Smooth muscle cell (in vitro differentiated cells): ENCODE results near the gene MYOZ3. TPM values are rescaled to one million over a fixed set of nuclear protein-coding genes. Genes with fewer than 3 reads are reported as not detected.
A peak's percentile ranks its signal among the peaks of the same experiment; 100 is the strongest.

Source experiments
- DNase-seq: peaks from one replicate; lab custom pipeline; 2025; ENCODE audit not compliant: unreplicated experiment; lab: John Stamatoyannopoulos, UW
- H2AFZ ChIP-seq: fragments of 200-600 bp; sonication (generic); 2 replicates; pipeline ENCODE4 v1.6.0; 2016; ENCODE audit warnings: antibody characterized with exemption, low read depth, mild to moderate bottlenecking
- H3F3A ChIP-seq: fragments of 200-600 bp; sonication (generic); 2 replicates; pipeline ENCODE4 v1.6.0; 2017; ENCODE audit warnings: antibody characterized with exemption, low read depth
- H3K27ac ChIP-seq: fragments of 200-600 bp; sonication (generic); 2 replicates; pipeline ENCODE4 v1.5.1; 2016; ENCODE audit warnings: low read depth, mild to moderate bottlenecking
- H3K27me3 ChIP-seq: fragments of 200-600 bp; sonication (generic); 2 replicates; pipeline ENCODE4 v1.6.1; 2016; ENCODE audit warnings: low read depth, mild to moderate bottlenecking
- H3K36me3 ChIP-seq: fragments of 200-600 bp; sonication (generic); 2 replicates; pipeline ENCODE4 v1.5.1; 2016; ENCODE audit warnings: low read depth
- H3K4me1 ChIP-seq: fragments of 200-600 bp; sonication (generic); 2 replicates; pipeline ENCODE4 v1.5.1; 2016; ENCODE audit warnings: low read depth
- H3K4me2 ChIP-seq: fragments of 200-600 bp; sonication (generic); 2 replicates; pipeline ENCODE4 v1.6.0; 2016; ENCODE audit warnings: mild to moderate bottlenecking
- H3K4me3 ChIP-seq: fragments of 200-600 bp; sonication (generic); 2 replicates; pipeline ENCODE4 v1.5.1; 2016; ENCODE audit warnings: mild to moderate bottlenecking
- H3K79me2 ChIP-seq: fragments of 200-600 bp; sonication (generic); 2 replicates; pipeline ENCODE4 v1.6.0; 2016; ENCODE audit warnings: low read depth, mild to moderate bottlenecking
- H3K9ac ChIP-seq: fragments of 200-600 bp; sonication (generic); 2 replicates; pipeline ENCODE4 v1.6.0; 2016; ENCODE audit warnings: low read depth
- H3K9me3 ChIP-seq: fragments of 200-600 bp; sonication (generic); replicated peaks from 2 replicates; pipeline ENCODE4 v1.5.1; 2016; ENCODE audit warnings: low read depth
- H4K20me1 ChIP-seq: fragments of 200-600 bp; sonication (generic); 2 replicates; pipeline ENCODE4 v1.6.0; 2016; ENCODE audit warnings: low read depth
- CTCF ChIP-seq: fragments of 200-600 bp; sonication (generic); IDR thresholded peaks from 2 replicates; pipeline ENCODE4 v1.5.1; 2017; ENCODE audit warnings: borderline replicate concordance, mild to moderate bottlenecking, antibody characterized with exemption; ENCODE audit not compliant: insufficient read depth, poor library complexity, severe bottlenecking
- WGBS: methylation state at CpG from one replicate; pipeline ENCODE4 v1.1.7; 2016; ENCODE audit warnings: low lambda C conversion rate; 5-methylcytosine and 5-hydroxymethylcytosine counted together
- polyA plus RNA-seq: library from polyadenylated mRNA; unstranded; fragments of >200 nt; fragmentation: Nextera tagmentation; extraction: Ambion mirVana; gene quantifications from 2 replicates; pipeline ENCODE4 v1.2.1, GENCODE V29; 2016
- total RNA-seq: library from RNA; depleted of rRNA; stranded (reverse); fragments of >200 nt; gene quantifications from 2 replicates; pipeline ENCODE4 v1.2.3, GENCODE V29; 2014

The MYOZ3 gene
- total and polyA plus RNA-seq, 2 experiments from 2014 or later: 6.4 to 7.9 TPM

- Histone ChIP-seq H3K27me3 (no peaks in the 10 kb centered on the region), H3K36me3 (peaks cover 4% of the 10 kb centered on the region), H3F3A (no peaks in the 10 kb centered on the region), H3K27ac (no peak overlapping the region), H3K9ac (no peak overlapping the region), H4K20me1 (peaks cover 14% of the 10 kb centered on the region), H3K9me3 (no peaks in the 10 kb centered on the region), H3K4me3 (no peak overlapping the region), H3K79me2 (peaks cover 21% of the 10 kb centered on the region), H3K4me2 (no peak overlapping the region), H3K4me1 (peaks cover 12% of the 10 kb centered on the region), H2AFZ (no peak overlapping the region)
- 92% methylated on average over 3 of the region's 3 CpGs for WGBS
- TF ChIP-seq CTCF: no peak
- no peak for DNase-seq
These were observed 42.7 kb downstream of the MYOZ3 start for GRCh38 chr5:150703762-150704161.

DNA sequence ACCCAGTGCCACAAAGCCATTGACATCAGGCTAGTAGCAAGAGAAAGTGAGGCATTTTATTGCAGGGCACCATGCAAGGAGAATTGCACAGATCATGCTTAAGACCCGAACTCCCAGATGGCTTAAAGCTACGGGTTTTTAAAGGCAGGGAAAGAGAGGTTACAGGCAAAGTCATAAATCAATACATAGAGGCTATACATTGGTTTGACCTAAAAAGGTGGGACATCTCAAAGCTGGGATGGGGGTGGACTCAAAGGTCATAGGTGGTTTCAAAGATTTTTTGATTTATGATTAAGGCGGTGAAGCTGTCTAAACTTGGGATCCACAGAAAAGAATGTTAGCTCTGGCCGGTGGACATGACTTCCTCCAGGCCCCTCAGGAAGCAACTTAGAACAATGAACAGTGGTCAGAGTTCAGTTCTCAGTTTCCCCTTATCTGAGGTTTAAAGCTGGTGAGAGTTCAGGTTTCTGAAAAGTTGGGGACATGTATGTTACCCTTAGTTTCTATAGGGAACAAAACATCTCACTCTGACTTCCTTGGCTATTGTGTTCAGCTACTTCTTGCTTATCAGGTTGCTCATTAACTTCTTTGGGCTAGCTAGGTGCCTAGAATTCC lies 45.8 kb downstream of the MYOZ3 start:
- Histone ChIP-seq H3K4me2 (no peak overlapping the region), H3K79me2 (no peaks in the 10 kb centered on the region), H2AFZ (no peak overlapping the region), H3K4me1 (no peaks in the 10 kb centered on the region), H4K20me1 (no peaks in the 10 kb centered on the region), H3K27me3 (no peaks in the 10 kb centered on the region), H3K36me3 (peaks cover 18% of the 10 kb centered on the region), H3K27ac (no peak overlapping the region), H3K9me3 (no peaks in the 10 kb centered on the region), H3K9ac (no peak overlapping the region), H3F3A (no peaks in the 10 kb centered on the region), H3K4me3 (no peak overlapping the region)
- 94% methylated on average over 4 of the region's 4 CpGs for WGBS
- DNase-seq: no peak
- TF ChIP-seq CTCF: no peak

GRCh38 chr5:150710165-150710564 lies 49.1 kb downstream of the MYOZ3 start:
- no peak overlapping the region for H3K9ac ChIP-seq
- TF ChIP-seq CTCF: peak; percentile 19
- H3K27me3 ChIP-seq: no peaks in the 10 kb centered on the region
- WGBS: 90% methylated on average over 2 of the region's 2 CpGs
- no peak overlapping the region for H2AFZ ChIP-seq
- no peaks in the 10 kb centered on the region for H3K9me3 ChIP-seq
- H3F3A ChIP-seq: no peaks in the 10 kb centered on the region
- no peak overlapping the region for H3K27ac ChIP-seq
- H4K20me1 ChIP-seq: no peaks in the 10 kb centered on the region
- no peak overlapping the region for H3K4me2 ChIP-seq
- H3K4me3 ChIP-seq: no peak overlapping the region
- H3K36me3 ChIP-seq: peaks cover 24% of the 10 kb centered on the region
- no peaks in the 10 kb centered on the region for H3K4me1 ChIP-seq
- no peak for DNase-seq
- H3K79me2 ChIP-seq: no peaks in the 10 kb centered on the region

DNA sequence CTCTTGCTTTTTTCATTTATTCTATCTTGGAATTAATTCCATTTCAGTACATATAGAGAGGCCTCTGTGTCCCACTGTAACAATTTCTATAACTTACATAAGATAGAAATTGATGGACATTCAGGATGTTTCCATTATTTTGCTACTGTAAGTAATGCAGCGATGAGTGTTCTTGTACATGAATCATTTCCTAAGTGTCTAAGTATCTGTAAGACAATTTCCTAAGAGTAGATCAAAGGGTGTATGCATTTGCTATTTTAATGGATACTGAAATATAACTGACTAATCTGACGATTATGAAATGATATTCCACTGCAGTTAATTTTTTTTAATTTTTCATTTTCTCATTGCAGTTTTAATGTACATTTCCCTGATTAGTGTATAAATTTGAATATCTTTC lies 62.8 kb downstream of the MYOZ3 start:
- no peak for DNase-seq
- Histone ChIP-seq H2AFZ (no peak overlapping the region), H4K20me1 (no peaks in the 10 kb centered on the region), H3K9me3 (no peaks in the 10 kb centered on the region), H3K9ac (no peak overlapping the region), H3K27ac (no peak overlapping the region), H3K4me2 (no peak overlapping the region), H3K4me1 (no peaks in the 10 kb centered on the region), H3F3A (no peaks in the 10 kb centered on the region), H3K79me2 (peaks cover 6% of the 10 kb centered on the region), H3K4me3 (no peak overlapping the region), H3K36me3 (peaks cover 68% of the 10 kb centered on the region), H3K27me3 (no peaks in the 10 kb centered on the region)
- 50% methylated on average over 2 of the region's 2 CpGs for WGBS
- no peak for TF ChIP-seq CTCF
